Activated CD4-positive, alpha-beta T cell treated with anti-CD3 and anti-CD28 coated beads for 4 hours (primary cell): Measurements from ENCODE around the gene PRM1.

Experiments
- DNase-seq, 2 donors: peaks; one replicate each; pipeline ENCODE4 v3.0.0-alpha.2; 2020

Gene PRM1

GRCh38 chr16:11271610-11272009 lies 9.5 kb downstream of the PRM1 start:
- DNase-seq: no peak

- no peak for DNase-seq
Observed at GRCh38 chr16:11270602-11271162, 10.4 kb downstream of the PRM1 start.

GRCh38 chr16:11268921-11269375 lies 12.2 kb downstream of the PRM1 start, which contains the start of gene TNP2:
Gene TNP2 (minus strand): TSS chr16:11269325. CDS start chr16:11269262, 63 bp downstream.
- no peak for DNase-seq

GRCh38 chr16:11265124-11265523 lies 16.0 kb downstream of the PRM1 start:
- no peak for DNase-seq

GRCh38 chr16:11264155-11264832 lies 16.8 kb downstream of the PRM1 start:
- DNase-seq: no peak

- peak in 1 of 2 donors; percentile 51 for DNase-seq
Observed at GRCh38 chr16:11263737-11264136, 17.4 kb downstream of the PRM1 start.

GRCh38 chr16:11262915-11263314 lies 18.2 kb downstream of the PRM1 start:
- DNase-seq: no peak

- DNase-seq: no peak
Observed at GRCh38 chr16:11260596-11260966, 20.5 kb downstream of the PRM1 start.

- DNase-seq: no peak
Observed at GRCh38 chr16:11259655-11260595, 21.2 kb downstream of the PRM1 start.

GRCh38 chr16:11258553-11259492 lies 22.3 kb downstream of the PRM1 start:
- DNase-seq: peak; percentile 37

GRCh38 chr16:11257131-11257938 lies 23.8 kb downstream of the PRM1 start:
- peak; percentile 60 to 65 for DNase-seq

- peak; percentile 44 to 45 for DNase-seq
Observed at GRCh38 chr16:11256661-11257130, 24.4 kb downstream of the PRM1 start.

- DNase-seq: peak; percentile 85 to 90
Observed at GRCh38 chr16:11255737-11256660, 25.1 kb downstream of the PRM1 start, which contains the start of gene SOCS1. Gene SOCS1 (minus strand): TSS chr16:11256204. CDS start chr16:11255478, 726 bp downstream.

- peak; percentile 59 to 64 for DNase-seq
Observed at GRCh38 chr16:11254913-11255736, 26.0 kb downstream of the PRM1 start.

GRCh38 chr16:11253995-11254912 lies 26.9 kb downstream of the PRM1 start:
- peak in 1 of 2 donors; percentile 39 for DNase-seq

GRCh38 chr16:11253009-11253994 lies 27.8 kb downstream of the PRM1 start:
- peak; percentile 43 to 53 for DNase-seq
